Loucy (cell line): ENCODE measurements around the gene MPI.

Experiments
- H2AFZ ChIP-seq: fragments of 200-600 bp; sonication (generic); 2 replicates; pipeline ENCODE4 v1.6.0; 2016; ENCODE audit warnings: antibody characterized with exemption, mild to moderate bottlenecking, low read length, moderate library complexity
- H3F3A ChIP-seq: fragments of 200-600 bp; 2 replicates; pipeline ENCODE4 v1.6.0; 2016; ENCODE audit warnings: antibody characterized with exemption, low read depth, mild to moderate bottlenecking
- H3K27me3 ChIP-seq: fragments of 200-600 bp; sonication (generic); 2 replicates; pipeline ENCODE4 v1.6.1; 2014; ENCODE audit warnings: low read length, mild to moderate bottlenecking; ENCODE audit not compliant: insufficient read depth, poor library complexity, severe bottlenecking
- H3K36me3 ChIP-seq: fragments of 200-600 bp; sonication (generic); 2 replicates; pipeline ENCODE4 v1.6.1; 2016; ENCODE audit warnings: low read length; ENCODE audit not compliant: insufficient read depth
- H3K4me1 ChIP-seq: fragments of 200-600 bp; sonication (generic); 2 replicates; pipeline ENCODE4 v1.5.1; 2014; ENCODE audit warnings: low read length, mild to moderate bottlenecking; ENCODE audit not compliant: insufficient read depth, poor library complexity, severe bottlenecking
- H3K4me2 ChIP-seq: fragments of 200-600 bp; sonication (generic); 2 replicates; pipeline ENCODE4 v1.6.0; 2014; ENCODE audit warnings: antibody characterized with exemption, low read length, low read depth, mild to moderate bottlenecking; ENCODE audit not compliant: poor library complexity, severe bottlenecking
- H3K4me3 ChIP-seq: fragments of 200-600 bp; sonication (generic); 2 replicates; pipeline ENCODE4 v1.5.1; 2014; ENCODE audit warnings: low read length, mild to moderate bottlenecking, mixed read lengths; ENCODE audit not compliant: poor library complexity, severe bottlenecking
- H3K79me2 ChIP-seq: fragments of 200-600 bp; sonication (generic); 2 replicates; pipeline ENCODE4 v1.6.1; 2014; ENCODE audit warnings: low read length; ENCODE audit not compliant: insufficient read depth
- H3K9ac ChIP-seq: fragments of 200-600 bp; sonication (generic); 2 replicates; pipeline ENCODE4 v1.6.0; 2014; ENCODE audit warnings: mild to moderate bottlenecking, low read depth, low read length, moderate library complexity; ENCODE audit not compliant: poor library complexity, severe bottlenecking
- H3K9me2 ChIP-seq: fragments of 200-600 bp; sonication (generic); replicated peaks from 2 replicates; pipeline ENCODE4 v1.6.1; 2016; ENCODE audit warnings: low read depth, low read length, mixed read lengths
- H3K9me3 ChIP-seq: fragments of 200-600 bp; sonication (generic); 2 replicates; pipeline ENCODE4 v1.6.1; 2014; ENCODE audit warnings: mild to moderate bottlenecking, antibody characterized with exemption, low read length, low read depth; ENCODE audit not compliant: insufficient read depth
- H4K20me1 ChIP-seq: fragments of 200-600 bp; sonication (generic); 2 replicates; pipeline ENCODE4 v1.6.0; 2014; ENCODE audit warnings: antibody characterized with exemption, low read length, mild to moderate bottlenecking; ENCODE audit not compliant: insufficient read depth, poor library complexity, severe bottlenecking
- CTCF ChIP-seq: fragments of 200-600 bp; sonication (generic); conservative IDR thresholded peaks from 2 replicates; pipeline ENCODE4 v1.5.1; 2014; ENCODE audit warnings: mild to moderate bottlenecking, antibody characterized with exemption, low read length
- EZH2phosphoT487 ChIP-seq: fragments of 200-600 bp; IDR thresholded peaks from 2 replicates; pipeline ENCODE4 v1.6.1; 2018; ENCODE audit warnings: antibody characterized with exemption, mild to moderate bottlenecking, moderate library complexity, borderline replicate concordance

MPI gene

DNA sequence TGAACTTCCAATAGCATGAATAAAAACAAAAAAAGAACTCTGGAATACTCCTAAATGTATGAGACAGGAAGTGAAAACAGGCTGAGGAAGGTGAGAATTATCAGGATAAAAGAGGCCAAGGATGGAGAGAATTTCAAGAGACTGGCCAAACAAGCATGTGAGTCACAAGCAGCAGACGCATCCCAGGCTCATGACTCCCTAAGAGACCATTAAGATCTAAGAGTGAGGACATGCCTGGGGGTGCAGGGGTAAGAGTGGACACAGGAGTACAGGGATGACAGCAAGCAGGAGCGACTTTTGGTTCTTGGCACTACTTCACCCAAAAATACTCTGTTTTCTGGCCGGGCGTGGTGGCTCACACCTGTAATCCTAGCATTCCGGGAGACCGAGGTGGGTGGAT lies 23.8 kb upstream of the MPI start:
- H3K27me3 ChIP-seq: no peaks in the 10 kb centered on the region
- H3K9me3 ChIP-seq: no peaks in the 10 kb centered on the region
- no peak overlapping the region for H3K9ac ChIP-seq
- no peaks in the 10 kb centered on the region for H3K36me3 ChIP-seq
- no peaks in the 10 kb centered on the region for H3K9me2 ChIP-seq
- peaks cover 41% of the 10 kb centered on the region for H4K20me1 ChIP-seq
- no peak overlapping the region for H3K4me3 ChIP-seq
- no peak for TF ChIP-seq EZH2phosphoT487
- no peak for TF ChIP-seq CTCF
- H3K79me2 ChIP-seq: peaks cover 79% of the 10 kb centered on the region
- peaks cover 60% of the 10 kb centered on the region for H3K4me1 ChIP-seq
- H3K4me2 ChIP-seq: peak overlapping the region; percentile 34
- no peak overlapping the region for H2AFZ ChIP-seq
- H3F3A ChIP-seq: peaks cover 24% of the 10 kb centered on the region

DNA sequence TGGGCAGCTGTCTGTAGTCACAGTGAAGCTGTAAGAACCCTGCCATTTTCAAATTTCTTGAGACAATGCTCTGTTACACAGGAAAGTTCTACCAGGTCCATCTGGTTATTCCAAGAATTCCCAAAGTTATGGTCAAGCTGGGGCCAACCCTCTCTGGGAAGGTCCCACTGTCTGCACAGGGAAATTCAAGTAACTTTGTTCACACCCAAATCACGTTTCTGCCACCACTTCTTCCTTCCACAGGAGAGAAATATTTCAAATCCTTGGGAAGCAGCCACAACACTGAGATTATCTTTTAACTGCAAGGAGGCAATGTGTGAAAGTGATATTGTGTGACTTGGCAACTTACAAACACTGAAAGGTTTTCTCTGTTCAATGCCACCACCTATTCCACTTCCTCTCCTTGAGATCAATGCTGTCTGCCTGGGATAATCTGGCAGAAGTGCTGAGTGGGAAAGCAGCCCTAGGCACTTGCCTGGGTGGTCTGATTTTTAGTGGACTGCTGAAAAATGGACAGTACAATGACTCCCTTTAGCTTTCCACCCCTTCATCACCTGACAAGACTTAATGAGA lies 22.3 kb upstream of the MPI start:
- H3K4me3 ChIP-seq: peak overlapping the region; percentile 64
- H3K36me3 ChIP-seq: no peaks in the 10 kb centered on the region
- H3K27me3 ChIP-seq: no peaks in the 10 kb centered on the region
- H3K79me2 ChIP-seq: peaks cover 84% of the 10 kb centered on the region
- H3K9me3 ChIP-seq: no peaks in the 10 kb centered on the region
- H2AFZ ChIP-seq: no peak overlapping the region
- peaks cover 47% of the 10 kb centered on the region for H4K20me1 ChIP-seq
- TF ChIP-seq CTCF (no peak), EZH2phosphoT487 (no peak)
- peaks cover 66% of the 10 kb centered on the region for H3K4me1 ChIP-seq
- H3K9me2 ChIP-seq: no peaks in the 10 kb centered on the region
- peak overlapping the region; percentile 85 for H3K4me2 ChIP-seq
- H3F3A ChIP-seq: peaks cover 24% of the 10 kb centered on the region
- H3K9ac ChIP-seq: peak overlapping the region; percentile 36

GRCh38 chr15:74868059-74868458 lies 21.8 kb upstream of the MPI start:
- H3K4me2 ChIP-seq: peak overlapping the region; percentile 85
- peaks cover 83% of the 10 kb centered on the region for H3K79me2 ChIP-seq
- H4K20me1 ChIP-seq: peaks cover 49% of the 10 kb centered on the region

More at GRCh38 chr15:74868059-74868458, 21.8 kb upstream of the MPI start:
- Histone ChIP-seq H3K9me3 (no peaks in the 10 kb centered on the region), H3K9me2 (no peaks in the 10 kb centered on the region), H2AFZ (no peak overlapping the region), H3K27me3 (no peaks in the 10 kb centered on the region), H3K4me3 (peak overlapping the region; percentile 64), H3K9ac (peak overlapping the region; percentile 36), H3K36me3 (no peaks in the 10 kb centered on the region), H3F3A (peaks cover 24% of the 10 kb centered on the region), H3K4me1 (peaks cover 67% of the 10 kb centered on the region)
- TF ChIP-seq EZH2phosphoT487: no peak
- no peak for TF ChIP-seq CTCF
